ENCODE results near the gene ANKRD34A. TPM values are rescaled to one million over a fixed set of nuclear protein-coding genes. Genes with fewer than 3 reads are reported as not detected.
A peak's percentile ranks its signal among the peaks of the same experiment; 100 is the strongest.

Gene ANKRD34A
- total and polyA plus RNA-seq, 2 experiments from 2014 or later, result 0.16 to 0.35 TPM

DNA sequence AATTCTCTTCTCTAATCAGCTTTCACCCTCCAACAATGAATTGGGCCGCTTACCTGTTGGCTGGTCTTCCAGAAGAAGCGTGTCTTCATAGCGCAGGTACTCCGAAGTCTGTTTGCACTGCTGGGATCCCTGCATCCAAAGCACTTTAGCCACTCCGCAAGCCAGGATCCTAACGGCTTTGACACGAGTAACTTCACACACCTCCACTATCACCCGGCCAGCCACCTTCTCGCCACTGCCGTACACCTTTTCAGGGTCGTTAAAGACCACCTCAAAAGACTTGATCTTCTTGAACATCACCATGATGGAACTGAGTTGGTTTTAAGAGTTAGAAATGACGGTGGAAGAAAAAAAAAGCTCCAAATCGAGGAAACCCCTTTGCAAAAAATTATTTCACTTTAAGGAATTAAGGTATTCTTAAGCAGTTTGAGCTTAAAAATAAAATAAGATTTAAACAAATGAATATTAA is 31.6 kb upstream of the ANKRD34A start (continued):
- TF ChIP-seq CTCF (conservative IDR thresholded peaks at IDR 0.05; ENCODE audit: low read depth in 2 of 2), result no peak
- no peak for TF ChIP-seq CREB1 (CRISPR knock-in tag; IDR thresholded peaks at IDR 0.05; ENCODE audit: low read depth)

DNA sequence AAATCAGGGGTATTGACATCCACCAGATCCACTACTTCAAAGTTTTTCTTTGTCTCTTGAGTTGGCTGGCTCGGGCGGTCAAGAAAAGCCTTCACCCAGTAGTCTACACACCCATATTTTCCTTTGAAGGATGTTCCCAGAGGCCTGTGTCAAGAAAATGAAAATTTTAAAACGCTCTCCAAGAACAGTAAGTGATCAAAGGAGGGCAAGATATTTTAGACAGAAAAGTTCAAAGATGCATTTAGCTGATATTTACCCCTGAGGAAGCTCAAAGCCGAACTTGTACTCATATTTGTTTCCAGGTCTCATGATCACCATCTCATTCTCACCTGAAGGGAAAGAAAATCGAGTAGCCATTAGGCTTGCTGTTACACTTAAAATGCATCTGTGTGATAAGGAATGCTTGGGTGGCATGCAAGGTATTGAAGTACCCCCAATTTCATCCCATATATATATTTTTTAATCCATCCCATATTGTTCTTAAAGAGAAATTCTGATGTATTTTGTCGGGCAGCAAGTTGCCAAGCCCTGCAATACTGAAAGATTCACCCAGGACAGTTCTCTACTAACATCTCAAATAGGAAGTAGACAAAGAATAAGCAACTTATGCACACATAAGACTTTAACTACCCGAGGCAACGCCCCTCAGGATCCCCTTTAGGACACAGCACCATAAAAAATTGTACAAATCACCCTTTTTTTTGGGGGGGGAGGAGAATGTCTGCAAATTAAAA is 30.9 kb upstream of the ANKRD34A start:
- ATAC-seq (no peak), DNase-seq (ENCODE audit: low spot score) (no peak)
- peak overlapping the region; percentile 75 for H3K4me3 ChIP-seq
- H2AFZ ChIP-seq, result no peak overlapping the region
- peaks cover 39% of the 10 kb centered on the region for H3K4me1 ChIP-seq (ENCODE audit: insufficient read depth)
- H3K4me2 ChIP-seq, result peak overlapping the region; percentile 87
- no peaks in the 10 kb centered on the region for H4K20me1 ChIP-seq (replicated peaks; ENCODE audit: insufficient read depth)
- peaks cover 54% of the 10 kb centered on the region for H3K4me1 Mint-ChIP-seq
- H3K9me3 Mint-ChIP-seq, result no peaks in the 10 kb centered on the region
- peaks cover 5% of the 10 kb centered on the region for H3F3A ChIP-seq (replicated peaks; ENCODE audit: low read depth)
- no peaks in the 10 kb centered on the region; the same call in 1 of the 2 replicates for H3K36me3 ChIP-seq (ENCODE audit: insufficient read depth)
- H3K27ac Mint-ChIP-seq, result peak overlapping the region; percentile 80
- H3K27me3 Mint-ChIP-seq (ENCODE audit: insufficient read depth, low read depth, poor library complexity), result peaks cover 9% of the 10 kb centered on the region
- peaks cover 48% of the 10 kb centered on the region for H3K36me3 Mint-ChIP-seq (ENCODE audit: low read depth)
- no peaks in the 10 kb centered on the region for H3K9me2 ChIP-seq (ENCODE audit: insufficient read depth)
- H3K79me2 ChIP-seq (replicated peaks; ENCODE audit: insufficient read depth), result peaks cover 18% of the 10 kb centered on the region
- H3K27me3 ChIP-seq (ENCODE audit: insufficient read depth), result no peaks in the 10 kb centered on the region
- H3K4me3 Mint-ChIP-seq, result peak overlapping the region; percentile 99
- no peak overlapping the region for H3K27ac ChIP-seq (ENCODE audit: low read depth)
- no peak for TF ChIP-seq STAT1 (IDR thresholded peaks at IDR 0.05; ENCODE audit: unreplicated experiment)
- TF ChIP-seq EZH2phosphoT487 (IDR thresholded peaks at IDR 0.05; ENCODE audit: unreplicated experiment), result no peak
- TF ChIP-seq ETS1 (IDR thresholded peaks at IDR 0.05), result no peak
- TF ChIP-seq, protein P1, sequence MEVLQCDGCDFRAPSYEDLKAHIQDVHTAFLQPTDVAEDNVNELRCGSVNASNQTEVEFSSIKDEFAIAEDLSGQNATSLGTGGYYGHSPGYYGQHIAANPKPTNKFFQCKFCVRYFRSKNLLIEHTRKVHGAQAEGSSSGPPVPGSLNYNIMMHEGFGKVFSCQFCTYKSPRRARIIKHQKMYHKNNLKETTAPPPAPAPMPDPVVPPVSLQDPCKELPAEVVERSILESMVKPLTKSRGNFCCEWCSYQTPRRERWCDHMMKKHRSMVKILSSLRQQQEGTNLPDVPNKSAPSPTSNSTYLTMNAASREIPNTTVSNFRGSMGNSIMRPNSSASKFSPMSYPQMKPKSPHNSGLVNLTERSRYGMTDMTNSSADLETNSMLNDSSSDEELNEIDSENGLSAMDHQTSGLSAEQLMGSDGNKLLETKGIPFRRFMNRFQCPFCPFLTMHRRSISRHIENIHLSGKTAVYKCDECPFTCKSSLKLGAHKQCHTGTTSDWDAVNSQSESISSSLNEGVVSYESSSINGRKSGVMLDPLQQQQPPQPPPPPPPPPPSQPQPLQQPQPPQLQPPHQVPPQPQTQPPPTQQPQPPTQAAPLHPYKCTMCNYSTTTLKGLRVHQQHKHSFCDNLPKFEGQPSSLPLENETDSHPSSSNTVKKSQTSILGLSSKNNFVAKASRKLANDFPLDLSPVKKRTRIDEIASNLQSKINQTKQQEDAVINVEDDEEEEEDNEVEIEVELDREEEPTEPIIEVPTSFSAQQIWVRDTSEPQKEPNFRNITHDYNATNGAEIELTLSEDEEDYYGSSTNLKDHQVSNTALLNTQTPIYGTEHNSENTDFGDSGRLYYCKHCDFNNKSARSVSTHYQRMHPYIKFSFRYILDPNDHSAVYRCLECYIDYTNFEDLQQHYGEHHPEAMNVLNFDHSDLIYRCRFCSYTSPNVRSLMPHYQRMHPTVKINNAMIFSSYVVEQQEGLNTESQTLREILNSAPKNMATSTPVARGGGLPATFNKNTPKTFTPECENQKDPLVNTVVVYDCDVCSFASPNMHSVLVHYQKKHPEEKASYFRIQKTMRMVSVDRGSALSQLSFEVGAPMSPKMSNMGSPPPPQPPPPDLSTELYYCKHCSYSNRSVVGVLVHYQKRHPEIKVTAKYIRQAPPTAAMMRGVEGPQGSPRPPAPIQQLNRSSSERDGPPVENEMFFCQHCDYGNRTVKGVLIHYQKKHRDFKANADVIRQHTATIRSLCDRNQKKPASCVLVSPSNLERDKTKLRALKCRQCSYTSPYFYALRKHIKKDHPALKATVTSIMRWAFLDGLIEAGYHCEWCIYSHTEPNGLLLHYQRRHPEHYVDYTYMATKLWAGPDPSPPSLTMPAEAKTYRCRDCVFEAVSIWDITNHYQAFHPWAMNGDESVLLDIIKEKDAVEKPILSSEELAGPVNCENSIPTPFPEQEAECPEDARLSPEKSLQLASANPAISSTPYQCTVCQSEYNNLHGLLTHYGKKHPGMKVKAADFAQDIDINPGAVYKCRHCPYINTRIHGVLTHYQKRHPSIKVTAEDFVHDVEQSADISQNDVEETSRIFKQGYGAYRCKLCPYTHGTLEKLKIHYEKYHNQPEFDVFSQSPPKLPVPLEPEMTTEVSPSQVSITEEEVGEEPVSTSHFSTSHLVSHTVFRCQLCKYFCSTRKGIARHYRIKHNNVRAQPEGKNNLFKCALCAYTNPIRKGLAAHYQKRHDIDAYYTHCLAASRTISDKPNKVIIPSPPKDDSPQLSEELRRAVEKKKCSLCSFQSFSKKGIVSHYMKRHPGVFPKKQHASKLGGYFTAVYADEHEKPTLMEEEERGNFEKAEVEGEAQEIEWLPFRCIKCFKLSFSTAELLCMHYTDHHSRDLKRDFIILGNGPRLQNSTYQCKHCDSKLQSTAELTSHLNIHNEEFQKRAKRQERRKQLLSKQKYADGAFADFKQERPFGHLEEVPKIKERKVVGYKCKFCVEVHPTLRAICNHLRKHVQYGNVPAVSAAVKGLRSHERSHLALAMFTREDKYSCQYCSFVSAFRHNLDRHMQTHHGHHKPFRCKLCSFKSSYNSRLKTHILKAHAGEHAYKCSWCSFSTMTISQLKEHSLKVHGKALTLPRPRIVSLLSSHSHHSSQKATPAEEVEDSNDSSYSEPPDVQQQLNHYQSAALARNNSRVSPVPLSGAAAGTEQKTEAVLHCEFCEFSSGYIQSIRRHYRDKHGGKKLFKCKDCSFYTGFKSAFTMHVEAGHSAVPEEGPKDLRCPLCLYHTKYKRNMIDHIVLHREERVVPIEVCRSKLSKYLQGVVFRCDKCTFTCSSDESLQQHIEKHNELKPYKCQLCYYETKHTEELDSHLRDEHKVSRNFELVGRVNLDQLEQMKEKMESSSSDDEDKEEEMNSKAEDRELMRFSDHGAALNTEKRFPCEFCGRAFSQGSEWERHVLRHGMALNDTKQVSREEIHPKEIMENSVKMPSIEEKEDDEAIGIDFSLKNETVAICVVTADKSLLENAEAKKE (CRISPR knock-in tag; IDR thresholded peaks at IDR 0.05), result no peak
- TF ChIP-seq CTCF (conservative IDR thresholded peaks at IDR 0.05; ENCODE audit: low read depth in 2 of 2), result no peak
- TF ChIP-seq REST (IDR thresholded peaks at IDR 0.05; ENCODE audit: unreplicated experiment), result no peak
- no peak for TF ChIP-seq EZH2 (IDR thresholded peaks at IDR 0.05; ENCODE audit: low read depth, unreplicated experiment)
